Astrocyte of the spinal cord (primary cell): Measurements from ENCODE around the gene GFER.

Experiments
- DNase-seq: peaks from one replicate; pipeline ENCODE4 v3.0.0; 2011; ENCODE audit warnings: low read depth, low spot score
- H3K4me3 ChIP-seq: 2 replicates; pipeline ENCODE4 v1.5.1; 2011; ENCODE audit warnings: low read depth, mild to moderate bottlenecking, low read length, moderate library complexity
- CTCF ChIP-seq: IDR thresholded peaks from 2 replicates; pipeline ENCODE4 v1.5.1; 2012; ENCODE audit warnings: low read depth, mild to moderate bottlenecking, low read length, inconsistent platforms
- in situ Hi-C: cut with HindIII; loops from 2 replicates; pipeline ENCODE4 v1.10.0; 2017; ENCODE audit warnings: low sequenced_read_pairs

The GFER gene

GRCh38 chr16:1990351-1991134 lies 6.5 kb downstream of the GFER start:
- DNase-seq: no peak
- no peak for TF ChIP-seq CTCF
- in situ Hi-C loops: no loop called here
- no peak overlapping the region for H3K4me3 ChIP-seq

DNA sequence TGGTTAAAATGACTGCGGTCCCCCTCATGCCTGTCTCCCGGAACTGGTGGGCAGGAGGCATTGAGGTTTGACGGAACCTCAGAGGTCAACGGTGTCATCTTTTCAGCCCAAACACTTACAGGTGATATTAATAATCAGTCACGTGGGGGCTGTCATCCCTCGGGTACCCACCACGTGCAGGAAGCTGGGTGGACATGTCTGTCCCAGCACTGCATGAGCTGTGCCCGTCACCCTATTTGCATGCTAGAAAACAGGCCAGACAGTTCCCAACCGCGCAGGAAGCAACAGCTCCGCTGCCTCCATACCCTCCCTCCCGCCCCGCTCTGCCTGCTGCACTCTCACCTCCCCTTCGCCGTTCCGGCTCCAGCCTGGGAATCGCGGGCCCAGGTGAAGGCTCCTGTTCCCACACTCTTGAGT lies 7.2 kb downstream of the GFER start:
- DNase-seq: no peak

DNA sequence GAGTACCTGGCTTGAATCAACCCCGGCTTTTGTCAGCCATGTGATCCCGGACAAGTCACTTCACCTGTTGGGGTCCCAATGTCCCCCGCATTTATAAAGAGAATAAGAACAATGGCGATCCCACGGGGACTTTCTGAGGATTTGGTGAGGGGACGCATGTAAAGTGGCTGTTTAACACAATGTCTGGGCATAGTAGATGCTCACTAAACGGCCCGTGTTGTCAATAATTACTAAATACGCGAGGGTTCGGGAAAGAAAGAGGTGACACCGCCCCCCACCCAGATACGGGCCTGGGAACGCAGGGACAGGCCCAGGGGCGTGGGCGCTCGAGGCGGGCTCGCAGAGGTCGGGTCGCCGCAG lies 7.6 kb downstream of the GFER start:
- TF ChIP-seq CTCF: no peak
- in situ Hi-C loops: no loop called here
- no peak for DNase-seq
- H3K4me3 ChIP-seq: no peak overlapping the region

More for the DNA sequence above, 7.2 kb downstream of the GFER start:
- no peak overlapping the region for H3K4me3 ChIP-seq
- in situ Hi-C loops: no loop called here
- no peak for TF ChIP-seq CTCF

GRCh38 chr16:1991948-1992703 lies 8.1 kb downstream of the GFER start:
- no peak overlapping the region for H3K4me3 ChIP-seq
- TF ChIP-seq CTCF: no peak
- in situ Hi-C loops: no loop called here
- DNase-seq: peak; percentile 91

GRCh38 chr16:1992704-1993317 lies 8.8 kb downstream of the GFER start:
- TF ChIP-seq CTCF: no peak
- H3K4me3 ChIP-seq: no peak overlapping the region
- in situ Hi-C loops: no loop called here
- no peak for DNase-seq

DNA sequence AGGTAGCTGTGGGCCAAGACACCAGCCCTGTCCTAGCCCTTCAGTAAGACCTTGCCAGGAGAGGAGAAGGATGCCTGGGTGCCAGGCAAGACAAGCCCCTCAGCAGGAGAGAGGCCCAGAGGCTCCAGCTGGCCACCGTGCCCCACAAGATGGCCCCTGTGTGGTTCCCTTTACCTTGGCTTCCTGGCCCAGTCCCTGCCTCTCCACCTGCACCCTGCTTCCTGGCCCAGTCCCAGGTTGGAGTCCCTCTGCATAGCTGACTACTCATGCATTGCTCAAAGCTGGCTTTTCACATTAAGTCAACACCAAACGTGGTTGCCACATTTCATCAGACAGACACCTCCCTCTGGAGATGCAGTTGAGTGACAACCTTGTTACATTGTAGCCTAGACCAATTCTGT lies 9.7 kb downstream of the GFER start:
- in situ Hi-C loops: no loop called here

More for the DNA sequence above, 9.7 kb downstream of the GFER start:
- H3K4me3 ChIP-seq: no peak overlapping the region
- TF ChIP-seq CTCF: no peak
- no peak for DNase-seq
